Neural crest cell (in vitro differentiated cells): ENCODE measurements around the gene TTLL9. TPM values are rescaled to one million over a fixed set of nuclear protein-coding genes. Genes with fewer than 3 reads are reported as not detected.
"Not testable (repeated sequence)": the region's sequence is repeated elsewhere in the genome, so short reads cannot be mapped to it uniquely, and the experiment has no call there.

Experiments
- DNase-seq: peaks from one replicate; pipeline ENCODE4 v3.0.0; 2021; ENCODE audit warnings: low read depth, mixed read lengths, low spot score
- H3K27ac Mint-ChIP-seq: one replicate; pipeline ENCODE4 v1.8.0; 2021; ENCODE audit warnings: mild to moderate bottlenecking, mixed read lengths; ENCODE audit not compliant: unreplicated experiment
- H3K27me3 Mint-ChIP-seq: 2 replicates; pipeline ENCODE4 v1.8.0; 2021; ENCODE audit warnings: low read depth, mild to moderate bottlenecking, mixed read lengths
- H3K36me3 Mint-ChIP-seq: 2 replicates; pipeline ENCODE4 v1.8.0; 2021; ENCODE audit warnings: low read depth, mild to moderate bottlenecking, mixed read lengths
- H3K4me1 Mint-ChIP-seq: 2 replicates; pipeline ENCODE4 v1.8.0; 2021; ENCODE audit warnings: mixed read lengths
- H3K4me3 Mint-ChIP-seq: one replicate; pipeline ENCODE4 v1.8.0; 2021; ENCODE audit warnings: mild to moderate bottlenecking, mixed read lengths
- H3K9me3 Mint-ChIP-seq: 2 replicates; pipeline ENCODE4 v1.8.0; 2021; ENCODE audit warnings: mixed read lengths
- CTCF ChIP-seq: fragments of 200-600 bp; sonication (generic); conservative IDR thresholded peaks from 2 replicates; pipeline ENCODE4 v1.5.0; 2021; ENCODE audit warnings: antibody characterized with exemption, mild to moderate bottlenecking
- total RNA-seq: library from RNA; stranded (reverse); gene quantifications from 2 replicates; pipeline ENCODE4 v1.2.1, GENCODE V29; 2021

The TTLL9 gene
- total RNA-seq, 1 donor from 2014 or later, result 3.3 TPM

GRCh38 chr20:31925631-31926030 lies 55.2 kb downstream of the TTLL9 start:
- Mint-ChIP-seq H3K4me1 (peaks cover 3% of the 10 kb centered on the region), H3K27me3 (peaks cover 29% of the 10 kb centered on the region), H3K27ac (no peak overlapping the region), H3K9me3 (no peaks in the 10 kb centered on the region), H3K36me3 (no peaks in the 10 kb centered on the region), H3K4me3 (no peak overlapping the region)
- no peak for TF ChIP-seq CTCF
- no peak for DNase-seq

GRCh38 chr20:31926493-31926892 lies 56.1 kb downstream of the TTLL9 start:
- TF ChIP-seq CTCF, result no peak
- peaks cover 3% of the 10 kb centered on the region for H3K4me1 Mint-ChIP-seq
- H3K27ac Mint-ChIP-seq, result no peak overlapping the region
- H3K4me3 Mint-ChIP-seq, result no peak overlapping the region
- H3K27me3 Mint-ChIP-seq, result peaks cover 36% of the 10 kb centered on the region
- no peaks in the 10 kb centered on the region for H3K9me3 Mint-ChIP-seq
- H3K36me3 Mint-ChIP-seq, result no peaks in the 10 kb centered on the region
- DNase-seq, result no peak

- Mint-ChIP-seq H3K27me3 (peaks cover 37% of the 10 kb centered on the region), H3K4me1 (peaks cover 3% of the 10 kb centered on the region), H3K27ac (no peak overlapping the region), H3K9me3 (no peaks in the 10 kb centered on the region), H3K36me3 (no peaks in the 10 kb centered on the region), H3K4me3 (no peak overlapping the region)
- no peak for TF ChIP-seq CTCF
- DNase-seq, result no peak
These were observed 57.3 kb downstream of the TTLL9 start for GRCh38 chr20:31927627-31928159.

- H3K4me1 Mint-ChIP-seq, H3K9me3 Mint-ChIP-seq, H3K27ac Mint-ChIP-seq, H3K36me3 Mint-ChIP-seq, DNase-seq, H3K4me3 Mint-ChIP-seq: not testable (repeated sequence)
- H3K27me3 Mint-ChIP-seq, result peaks cover 37% of the 10 kb centered on the region
These were observed 59.2 kb downstream of the TTLL9 start for GRCh38 chr20:31929631-31930030.

GRCh38 chr20:31930779-31931178 lies 60.3 kb downstream of the TTLL9 start:
- Mint-ChIP-seq H3K4me1 (no peaks in the 10 kb centered on the region), H3K36me3 (no peaks in the 10 kb centered on the region), H3K9me3 (no peaks in the 10 kb centered on the region), H3K27me3 (peaks cover 37% of the 10 kb centered on the region), H3K4me3 (no peak overlapping the region), H3K27ac (no peak overlapping the region)
- TF ChIP-seq CTCF, result no peak
- DNase-seq, result no peak

- peaks cover 20% of the 10 kb centered on the region for H3K27me3 Mint-ChIP-seq
- no peaks in the 10 kb centered on the region for H3K9me3 Mint-ChIP-seq
- DNase-seq, result no peak
- H3K27ac Mint-ChIP-seq, result no peak overlapping the region
- H3K4me3 Mint-ChIP-seq, result no peak overlapping the region
- TF ChIP-seq CTCF, result no peak
- H3K36me3 Mint-ChIP-seq, result no peaks in the 10 kb centered on the region
- no peaks in the 10 kb centered on the region for H3K4me1 Mint-ChIP-seq
These were observed 63.3 kb downstream of the TTLL9 start for GRCh38 chr20:31933698-31934097.
